Measurements from ENCODE around the gene SPRED2.
A peak's percentile ranks its signal among the peaks of the same experiment; 100 is the strongest.

The SPRED2 gene

DNA sequence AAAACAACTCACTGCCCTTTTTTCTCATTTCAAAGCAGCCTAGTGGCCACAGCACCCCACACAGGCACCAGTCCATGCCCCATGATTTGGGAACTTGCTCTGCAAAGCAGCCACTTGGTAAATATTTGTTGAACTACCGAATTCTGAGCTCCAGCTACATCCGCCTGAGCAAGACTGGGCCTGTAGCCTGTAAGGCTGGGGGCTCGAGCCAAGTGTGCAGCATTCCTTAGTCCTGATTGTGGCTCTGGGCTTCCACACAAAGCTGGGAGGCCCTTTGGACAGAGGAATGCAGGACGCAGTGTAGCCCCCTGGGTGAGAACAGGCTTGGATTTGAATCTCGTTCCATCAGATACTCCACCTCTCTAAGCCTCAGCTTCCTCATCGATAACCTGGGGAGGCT is 116.3 kb downstream of the SPRED2 start:
- no peak for DNase-seq (ENCODE audit: low read depth in 2 of 2, low spot score in 1 of 2)

DNA sequence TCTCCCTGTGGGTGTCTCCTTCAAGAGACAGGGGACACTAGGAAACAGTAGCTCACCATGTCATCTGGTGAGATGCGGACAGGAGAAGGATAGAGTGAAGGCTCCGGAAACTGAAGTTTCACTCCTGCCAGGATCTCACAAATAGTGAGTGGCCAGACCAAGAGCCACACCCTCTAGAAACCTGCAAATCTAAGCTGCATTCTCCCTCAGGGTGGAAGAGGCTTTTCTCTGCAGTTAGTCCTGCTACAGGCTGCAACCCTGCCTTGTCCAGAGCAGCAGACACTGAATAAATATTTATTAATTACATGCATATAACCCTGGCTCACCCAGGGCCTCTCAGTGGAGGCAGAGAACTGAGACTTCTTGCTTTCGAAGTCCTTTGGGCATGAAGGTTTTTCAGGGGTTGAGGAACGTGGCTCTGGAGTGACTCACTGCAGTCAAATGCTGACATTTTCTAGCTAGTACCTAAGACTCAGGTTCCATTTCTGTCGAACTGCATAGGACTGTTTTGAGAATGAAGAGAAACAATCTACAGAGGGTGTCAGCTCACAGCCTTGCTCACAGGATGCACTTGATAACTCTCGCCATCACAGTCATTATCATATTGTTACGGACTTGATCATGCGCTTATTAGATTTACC is 117.5 kb downstream of the SPRED2 start:
- DNase-seq (ENCODE audit: low read depth in 2 of 2, low spot score in 1 of 2), result no peak

DNA sequence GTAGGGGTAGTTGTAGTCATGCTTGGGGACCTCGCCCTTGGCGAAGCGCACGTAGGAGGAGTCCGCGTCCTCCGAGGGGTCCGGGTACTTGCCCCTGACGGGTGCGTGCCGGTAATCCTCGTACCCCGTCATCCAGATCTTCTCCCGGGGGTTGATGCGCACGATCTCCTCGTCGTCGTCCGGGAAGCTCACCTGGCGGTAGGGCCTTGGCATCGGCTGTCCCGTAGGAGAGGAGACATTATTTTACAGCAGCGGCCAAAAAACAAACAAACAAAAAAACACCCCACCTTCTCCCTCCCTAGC is 118.5 kb downstream of the SPRED2 start:
- DNase-seq (ENCODE audit: low read depth in 2 of 2, low spot score in 1 of 2), result no peak

DNA sequence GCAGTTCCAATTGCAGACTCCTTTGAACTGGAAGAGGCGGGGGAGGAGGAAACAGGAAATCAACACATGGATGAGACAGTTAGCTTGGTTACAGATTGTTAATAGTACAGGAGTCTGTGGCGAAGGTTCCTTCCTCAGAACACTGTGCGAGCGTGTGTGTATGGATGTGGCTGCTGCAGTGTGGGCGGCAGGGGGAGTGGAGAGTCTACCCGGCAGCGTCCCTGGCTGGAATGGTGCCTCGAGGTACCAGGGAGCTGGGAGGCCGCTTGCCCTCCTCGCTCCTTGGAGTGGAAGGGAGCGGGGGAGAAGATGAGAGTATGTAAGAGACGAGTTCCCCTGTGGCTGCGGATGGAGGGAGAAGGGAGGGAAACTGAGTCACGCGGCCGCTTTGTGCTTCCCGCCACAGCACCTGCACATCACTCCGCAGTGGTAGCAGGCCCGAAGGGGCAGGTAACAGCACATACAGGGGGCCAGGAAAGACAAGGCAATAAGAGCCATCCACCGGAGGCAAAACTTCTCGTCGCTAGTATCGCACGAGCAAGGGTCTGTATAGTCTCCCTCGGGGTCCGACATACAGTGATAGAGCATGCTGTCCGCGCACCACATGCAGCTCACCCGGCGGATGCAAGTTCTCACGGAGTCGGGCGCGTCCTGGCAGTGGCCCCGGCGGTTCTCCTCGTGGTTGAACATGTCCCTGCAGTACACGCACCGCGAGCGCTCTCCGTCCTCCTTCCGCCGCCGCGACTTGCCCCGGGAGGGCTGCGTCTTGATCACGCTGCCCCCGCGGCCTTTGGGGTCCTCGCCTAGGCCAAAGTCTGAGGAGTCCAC is 119.1 kb downstream of the SPRED2 start:
- no peak for DNase-seq (ENCODE audit: low read depth in 2 of 2, low spot score in 1 of 2)

DNA sequence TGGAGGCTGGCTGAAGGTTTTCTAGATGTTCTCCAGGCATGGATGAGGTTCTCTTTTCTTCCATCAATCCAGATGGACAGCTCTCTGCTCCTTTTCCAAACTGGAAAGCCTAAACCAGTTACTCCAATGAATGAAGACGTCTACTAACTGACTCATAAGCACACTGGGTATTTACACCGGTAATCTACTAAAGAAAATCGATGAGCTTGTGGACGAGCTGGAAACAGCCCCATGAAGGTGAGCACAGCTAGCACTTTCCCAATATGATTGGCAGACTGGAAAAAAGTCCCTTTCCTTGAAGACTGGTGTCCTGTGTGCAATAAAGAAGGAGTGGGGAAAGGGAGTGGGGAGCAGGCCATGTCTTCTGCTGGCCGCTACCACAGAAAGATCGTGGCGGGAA is 120.8 kb downstream of the SPRED2 start:
- DNase-seq (ENCODE audit: low read depth in 2 of 2, low spot score in 1 of 2), result no peak

DNA sequence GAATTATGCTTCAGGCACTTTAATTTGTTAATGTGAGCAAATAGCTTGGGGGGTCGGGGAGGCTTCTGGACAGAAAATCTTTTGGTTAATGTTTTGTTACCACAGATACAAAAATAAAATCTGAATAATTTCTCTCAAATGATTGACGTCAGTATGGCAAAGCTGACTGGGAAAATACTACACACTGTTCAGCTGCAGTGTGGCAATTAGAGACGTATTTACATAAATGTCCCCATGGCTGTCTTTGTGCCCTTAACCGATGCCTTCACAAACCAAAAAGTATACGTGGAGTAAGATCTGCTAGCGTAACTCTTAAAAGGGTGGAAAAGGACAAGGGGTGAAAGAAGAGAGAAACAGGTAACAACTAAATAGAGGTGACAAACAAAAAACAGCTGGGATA is 121.3 kb downstream of the SPRED2 start:
- no peak for DNase-seq (ENCODE audit: low read depth in 2 of 2, low spot score in 1 of 2)

DNA sequence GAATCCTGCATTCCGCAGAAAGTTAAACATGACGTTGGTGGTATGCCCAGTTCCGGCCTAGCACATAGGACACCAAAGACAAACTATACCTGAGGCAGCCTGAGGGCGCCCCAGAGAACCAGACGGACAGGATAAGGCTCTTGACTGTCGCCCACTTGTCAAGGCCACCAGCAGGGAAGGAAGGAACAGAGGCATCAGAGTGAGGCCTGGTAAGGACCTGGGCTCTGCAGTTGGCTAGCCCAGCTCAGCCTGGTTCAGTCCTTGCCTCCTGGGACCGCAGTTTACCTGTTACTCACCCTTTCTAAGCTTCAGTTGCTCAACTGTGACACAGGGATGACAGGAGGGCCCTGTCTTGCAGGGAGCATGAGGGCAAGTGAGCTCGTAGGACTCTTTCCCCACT is 122.7 kb downstream of the SPRED2 start:
- DNase-seq (ENCODE audit: low read depth in 2 of 2, low spot score in 1 of 2), result no peak

DNA sequence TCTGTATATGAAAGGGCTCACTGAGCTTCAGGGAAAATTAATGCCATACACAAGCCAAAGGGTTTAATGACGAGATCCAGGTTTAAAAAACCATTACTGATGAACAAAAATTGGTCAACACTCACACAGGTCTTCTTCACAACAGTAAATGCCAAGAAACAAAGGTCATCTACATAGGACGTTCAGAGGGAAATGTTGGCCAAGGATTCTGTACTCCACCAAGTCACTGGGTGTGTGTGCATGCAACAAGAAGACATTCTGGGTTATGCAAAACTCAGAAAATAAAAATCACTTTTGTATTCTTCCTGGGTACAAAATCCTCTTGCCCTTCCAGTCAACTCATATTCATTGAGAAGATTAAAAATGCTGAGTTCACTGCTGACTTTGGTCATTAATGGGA is 126.5 kb downstream of the SPRED2 start:
- DNase-seq (ENCODE audit: low read depth in 2 of 2, low spot score in 1 of 2), result no peak

DNA sequence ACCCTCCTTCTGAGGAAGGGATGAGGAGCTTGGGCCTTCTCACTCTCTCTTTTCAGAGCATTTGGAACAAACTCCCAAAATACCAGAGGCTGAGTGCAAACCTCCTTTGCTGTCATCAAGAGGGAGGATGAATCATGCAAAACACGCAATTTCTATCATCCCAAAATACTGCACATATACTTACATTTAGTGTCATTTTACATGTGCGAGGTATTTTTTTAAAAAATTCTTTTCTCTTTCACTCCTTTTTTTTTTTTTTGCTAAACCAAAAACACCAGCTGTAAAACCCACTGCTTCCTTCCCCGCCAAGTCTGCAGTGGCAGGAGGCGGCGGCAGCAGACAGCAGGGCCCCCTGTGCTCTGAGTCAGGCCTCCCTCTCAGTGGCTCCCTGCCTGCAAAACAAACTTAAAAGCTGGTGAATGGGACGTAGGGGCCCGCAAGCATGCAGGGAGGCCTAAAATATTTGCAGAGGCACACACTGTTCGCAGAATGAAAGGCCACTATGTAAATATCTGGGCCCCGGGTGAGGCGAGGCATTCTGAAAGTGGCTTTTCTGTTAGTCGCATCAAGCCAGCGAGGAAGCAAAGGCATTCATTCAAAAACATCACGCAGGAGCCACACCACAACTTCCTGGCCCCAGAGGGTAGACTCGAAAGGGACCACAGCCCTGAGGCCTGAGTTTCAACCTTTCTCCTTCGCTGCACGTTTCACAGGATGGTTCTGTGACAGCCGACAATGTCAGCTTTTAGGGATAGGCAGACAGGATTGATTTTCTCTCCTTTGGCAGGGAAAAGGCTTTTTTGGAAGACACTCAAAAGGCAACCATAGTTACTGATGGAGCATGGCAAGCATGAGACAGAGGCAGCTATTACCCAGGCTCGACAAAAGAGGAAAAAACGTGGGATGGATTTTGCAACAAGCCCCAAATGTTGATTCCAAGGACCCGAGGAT is 131.4 kb downstream of the SPRED2 start:
- peak; percentile 20 to 41 for DNase-seq (ENCODE audit: low read depth in 2 of 2, low spot score in 1 of 2)

DNA sequence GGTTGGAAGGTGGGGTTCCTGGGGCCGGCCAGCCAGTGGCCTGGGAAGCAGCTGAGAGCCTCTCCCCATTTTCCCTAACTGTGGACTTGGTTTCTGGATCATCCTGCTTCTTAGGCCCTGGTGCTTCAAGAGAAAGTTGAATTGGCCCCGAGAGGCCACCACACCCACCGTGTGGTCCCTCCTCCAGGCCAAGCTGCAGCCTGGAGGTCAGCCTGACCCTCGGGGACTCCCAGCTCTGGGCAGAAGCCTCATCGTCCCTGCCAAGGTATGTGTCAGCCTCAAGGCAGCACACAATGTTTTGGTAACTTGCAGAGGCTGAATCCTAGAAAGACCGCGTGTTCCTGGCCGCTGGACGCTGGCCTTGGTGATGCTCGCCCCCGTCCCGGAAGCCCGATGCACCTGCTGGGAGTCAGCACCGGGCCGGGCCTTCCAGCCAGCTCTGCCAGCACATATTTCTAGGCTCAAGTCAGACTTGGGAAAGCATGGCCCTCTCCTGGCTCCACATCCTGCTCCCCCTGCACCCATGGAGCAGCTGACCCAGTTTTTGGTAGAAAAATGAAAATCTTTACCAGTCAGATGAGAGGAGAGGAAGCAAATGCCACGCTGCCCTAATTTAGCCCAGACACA is 132.2 kb downstream of the SPRED2 start:
- no peak for DNase-seq (ENCODE audit: low read depth in 2 of 2, low spot score in 1 of 2)

DNA sequence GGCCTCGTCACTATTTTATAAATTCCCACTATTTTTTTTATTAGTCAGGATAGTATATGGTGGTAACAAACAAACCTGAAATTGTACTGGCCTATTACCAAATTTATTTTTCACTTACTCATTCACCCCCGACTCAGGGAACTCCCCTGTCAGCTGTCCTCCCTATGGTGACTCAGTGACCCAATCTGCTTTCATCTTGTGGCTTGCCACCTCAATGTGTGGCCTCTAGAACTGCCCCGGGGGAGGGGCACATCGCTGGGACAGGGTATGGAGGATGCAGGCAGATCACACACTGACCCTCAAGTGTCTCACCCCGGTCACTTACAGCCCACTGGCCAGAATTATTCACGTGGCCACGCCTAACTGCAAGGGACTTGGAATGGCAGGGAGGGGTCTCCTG is 133.2 kb downstream of the SPRED2 start:
- DNase-seq (ENCODE audit: low read depth in 2 of 2, low spot score in 1 of 2), result no peak

DNA sequence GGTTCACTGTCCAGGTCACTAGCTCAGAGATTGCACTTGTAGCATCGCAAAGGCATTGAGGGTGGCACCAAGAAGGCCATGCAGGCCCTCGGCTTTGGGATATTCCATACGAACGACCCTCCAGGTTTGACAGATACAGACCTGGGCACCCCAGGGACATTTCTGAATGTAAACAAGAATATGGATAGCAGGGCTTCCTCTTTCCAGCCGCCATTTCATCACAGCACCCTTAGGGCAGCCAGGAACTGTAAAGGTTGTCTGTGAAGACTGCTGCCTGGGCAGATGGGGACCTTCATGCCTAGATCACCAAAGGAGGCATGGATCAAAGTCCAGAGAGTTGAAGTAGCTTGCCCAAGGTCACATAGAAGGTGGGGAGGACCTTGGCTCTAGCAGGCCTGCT is 134.3 kb downstream of the SPRED2 start:
- no peak for DNase-seq (ENCODE audit: low read depth in 2 of 2, low spot score in 1 of 2)

DNA sequence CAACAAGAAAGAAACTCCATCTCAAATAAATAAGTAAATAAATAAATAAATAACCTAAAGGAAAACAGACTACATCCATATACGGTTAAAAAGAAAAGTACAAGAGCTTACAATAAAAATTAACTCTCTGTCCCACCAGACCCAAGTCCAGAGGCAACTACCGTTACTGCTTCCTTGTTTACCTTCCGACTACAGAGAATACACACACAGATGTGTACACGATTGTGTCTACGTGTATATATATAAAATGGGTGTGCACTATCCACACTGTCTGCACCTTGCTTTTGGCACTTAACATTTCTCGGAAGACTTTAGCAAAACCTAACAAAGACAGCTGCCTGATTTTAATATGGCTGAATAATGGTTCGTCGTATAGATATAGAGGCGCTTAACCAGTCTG is 134.9 kb downstream of the SPRED2 start:
- no peak for DNase-seq (ENCODE audit: low read depth in 2 of 2, low spot score in 1 of 2)

DNA sequence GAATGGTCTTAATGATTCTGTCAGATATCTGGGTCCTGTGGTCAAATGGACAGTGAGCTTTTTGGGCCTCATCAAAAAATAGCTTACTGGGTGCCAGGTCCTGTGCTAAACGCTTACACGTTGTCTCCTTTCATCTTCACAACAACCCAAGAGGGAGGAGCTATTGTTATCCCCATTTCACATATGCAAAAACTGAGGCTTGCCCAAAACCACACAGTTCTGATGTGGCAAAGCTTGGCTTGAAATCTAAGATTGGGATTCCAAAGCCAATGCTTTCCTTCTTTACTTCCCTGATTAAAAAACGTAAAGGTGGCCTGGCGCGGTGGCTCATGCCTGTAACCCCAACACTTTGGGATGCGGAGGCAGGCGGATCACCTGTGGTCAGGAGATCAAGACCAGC is 135.4 kb downstream of the SPRED2 start:
- DNase-seq (ENCODE audit: low read depth in 2 of 2, low spot score in 1 of 2), result no peak

DNA sequence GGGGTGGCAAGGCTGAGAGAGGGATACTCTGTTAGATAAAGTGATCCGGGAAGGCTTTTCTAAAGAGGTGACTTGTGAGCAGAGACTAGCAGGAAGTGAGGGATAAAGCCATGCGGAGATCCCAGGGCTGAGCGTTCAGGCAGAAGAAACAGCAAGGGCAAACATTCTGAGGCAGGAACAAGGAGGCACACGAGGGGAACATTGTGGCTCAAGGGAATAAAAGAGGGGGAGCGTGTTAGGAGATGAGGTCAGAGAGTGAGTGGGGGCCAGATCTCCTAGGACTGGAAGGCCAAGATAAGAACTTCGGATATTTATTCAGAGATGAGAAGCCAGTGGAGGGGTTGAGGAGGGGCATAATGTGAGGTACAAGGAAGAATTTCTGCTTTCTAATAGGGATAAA is 137.7 kb downstream of the SPRED2 start:
- DNase-seq (ENCODE audit: low read depth in 2 of 2, low spot score in 1 of 2), result no peak

DNA sequence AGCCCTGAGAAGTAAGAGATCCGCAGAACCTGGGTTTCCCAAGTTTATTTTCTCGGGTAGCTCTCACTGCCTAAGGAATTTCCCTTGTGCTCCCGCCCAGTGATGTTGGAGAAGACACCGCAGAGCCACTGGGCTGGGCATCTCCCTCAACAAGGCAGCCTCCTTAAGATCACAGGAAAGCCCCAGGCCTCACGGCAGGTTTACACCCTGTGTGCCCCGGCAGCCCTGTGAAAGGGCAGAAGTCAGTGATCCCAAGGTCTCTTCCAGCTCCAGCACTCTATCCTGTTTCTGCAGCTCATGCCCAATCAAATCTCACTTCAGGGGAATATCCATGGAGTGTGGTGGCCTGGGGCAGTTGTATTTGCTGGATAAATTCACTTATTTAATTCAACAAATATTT is 138.3 kb downstream of the SPRED2 start:
- DNase-seq (ENCODE audit: low read depth in 2 of 2, low spot score in 1 of 2), result no peak

DNA sequence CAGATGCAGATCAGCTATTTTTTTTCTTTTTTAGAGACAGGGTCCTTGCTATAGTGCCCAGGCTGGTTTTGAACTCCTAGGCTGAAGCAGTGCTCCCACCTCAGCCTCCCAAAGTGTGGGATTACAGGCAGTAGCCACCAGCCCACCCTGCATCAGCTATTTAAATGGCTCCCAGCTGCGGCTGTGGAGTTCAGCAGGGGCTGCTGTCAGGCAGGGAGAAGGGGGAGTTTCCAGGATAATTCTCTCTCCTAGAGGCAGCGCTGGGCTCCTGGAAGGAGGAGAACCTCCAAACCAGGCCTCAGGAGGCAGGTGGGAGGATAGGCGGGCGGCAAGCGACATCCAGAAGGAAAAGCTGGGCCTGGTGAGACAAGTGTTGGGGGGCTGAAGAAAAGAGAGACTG is 139.0 kb downstream of the SPRED2 start:
- no peak for DNase-seq (ENCODE audit: low read depth in 2 of 2, low spot score in 1 of 2)

DNA sequence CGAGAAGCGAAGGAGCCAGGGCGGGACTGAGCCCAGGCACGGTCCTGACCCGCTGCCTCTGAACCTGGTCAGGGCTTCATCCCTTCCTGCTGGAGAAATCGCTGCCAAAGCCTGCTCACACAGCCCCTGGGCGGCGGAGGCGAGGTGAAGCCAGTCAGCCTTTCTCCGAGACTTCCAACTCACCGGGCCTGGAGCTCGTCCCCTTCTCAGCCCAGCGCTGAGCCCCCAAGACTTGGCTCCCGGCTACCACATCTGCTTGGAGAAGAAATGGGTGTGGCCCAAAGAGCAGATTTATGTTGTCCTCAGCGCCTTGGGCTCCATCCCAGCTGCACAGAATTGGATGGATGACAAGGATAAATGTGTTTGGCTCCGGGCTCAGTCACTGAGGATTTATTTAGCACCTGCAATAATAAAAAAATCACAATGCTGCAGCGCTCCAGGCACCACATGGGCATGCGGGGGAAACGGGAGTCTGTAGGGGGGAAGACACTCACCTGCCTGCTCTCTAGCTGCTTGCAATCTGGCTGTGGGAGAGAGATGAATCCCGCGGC is 139.9 kb downstream of the SPRED2 start:
- DNase-seq (ENCODE audit: low read depth in 2 of 2, low spot score in 1 of 2), result no peak

DNA sequence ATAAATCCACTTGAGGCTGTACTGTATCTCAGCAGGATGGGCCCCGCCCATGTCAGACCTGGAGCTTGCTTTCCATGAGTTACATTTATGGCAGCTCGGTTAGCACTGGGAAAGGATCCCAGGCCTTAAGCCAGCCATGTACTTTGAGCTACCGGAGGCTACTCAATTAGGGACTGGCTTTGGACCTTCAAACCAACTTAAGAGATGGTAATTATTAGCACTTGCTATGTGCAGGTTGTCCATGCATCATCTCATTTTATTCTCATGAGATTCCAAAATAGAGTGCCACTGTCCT is 140.3 kb downstream of the SPRED2 start:
- no peak for DNase-seq (ENCODE audit: low read depth in 2 of 2, low spot score in 1 of 2)

DNA sequence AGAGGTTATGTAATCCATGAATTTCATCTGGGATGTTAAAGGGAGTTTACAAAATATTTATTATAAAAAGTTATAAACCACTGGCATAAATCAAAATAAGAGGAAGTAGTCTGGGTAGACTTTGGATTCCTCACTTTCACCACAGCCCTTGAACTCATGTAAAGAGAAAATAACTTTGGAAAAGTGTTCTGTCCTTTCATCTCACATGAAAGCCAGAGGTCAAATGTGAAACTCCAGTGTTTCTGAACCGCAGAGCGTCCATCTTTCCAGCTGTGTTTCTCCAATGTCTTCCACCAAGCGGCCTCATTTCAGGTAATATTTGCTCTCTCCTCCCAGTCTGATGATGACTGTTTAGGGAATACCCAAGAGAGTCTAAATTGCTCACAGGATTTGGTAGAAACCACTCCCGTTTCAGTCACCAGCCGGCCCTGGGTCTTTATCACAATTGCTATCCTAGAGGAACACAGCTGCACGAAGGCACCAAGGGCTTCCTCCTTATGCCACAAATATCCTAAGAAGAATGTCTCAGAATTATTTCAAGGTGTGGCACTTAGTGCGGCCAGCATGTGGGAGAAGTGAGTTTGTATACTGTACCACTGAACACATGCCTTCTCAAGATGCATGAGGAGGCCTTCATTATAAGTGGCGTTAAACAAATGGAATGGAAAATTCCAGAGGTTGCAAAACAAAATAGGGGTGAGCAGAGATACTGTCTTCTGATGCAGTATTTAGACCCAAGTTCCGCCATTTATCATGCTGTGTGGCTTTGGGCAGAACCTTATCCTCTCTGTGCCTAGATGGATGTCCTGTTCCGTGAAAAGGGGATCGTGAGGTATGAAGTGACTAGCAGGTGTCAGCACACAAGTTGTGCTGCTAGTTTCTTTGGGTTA is 140.9 kb downstream of the SPRED2 start:
- no peak for DNase-seq (ENCODE audit: low read depth in 2 of 2, low spot score in 1 of 2)
